VCaP (cell line): Measurements from ENCODE around the gene PRR23E.

Experiments
- H3K27ac ChIP-seq: fragments of 450-650 bp; 2 replicates; pipeline ENCODE4 v1.5.1; 2017
- CTCF ChIP-seq: fragments of 450-650 bp; conservative IDR thresholded peaks from 2 replicates; pipeline ENCODE4 v1.5.1; 2017; ENCODE audit warnings: mild to moderate bottlenecking, moderate library complexity

Gene PRR23E

DNA sequence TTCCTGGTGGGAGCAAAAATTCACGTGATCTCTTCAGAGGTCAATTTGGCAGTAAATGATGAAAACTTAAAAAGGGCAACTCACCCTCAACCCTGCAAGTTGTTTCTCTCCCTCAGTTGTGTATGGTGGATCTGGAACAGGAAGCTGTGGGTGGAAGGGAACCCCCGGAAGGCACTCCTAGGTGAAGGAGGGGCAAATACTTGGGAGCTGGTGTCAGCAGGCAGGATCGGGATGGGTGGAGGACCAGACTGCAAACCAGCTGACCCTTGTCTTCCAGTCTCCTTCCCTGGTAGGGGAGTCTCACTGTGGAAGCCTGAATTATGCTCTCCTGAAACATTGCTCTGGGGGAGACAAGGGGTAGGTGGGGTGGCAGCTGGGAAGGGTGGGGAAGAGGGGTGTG, 33.5 kb downstream of the PRR23E start:
- no peak for TF ChIP-seq CTCF
- H3K27ac ChIP-seq = no peak overlapping the region

GRCh38 chr3:127226946-127227842, 34.3 kb downstream of the PRR23E start:
- no peak overlapping the region for H3K27ac ChIP-seq
- no peak for TF ChIP-seq CTCF

GRCh38 chr3:127228866-127229265, 35.9 kb downstream of the PRR23E start:
- H3K27ac ChIP-seq = no peak overlapping the region
- TF ChIP-seq CTCF = no peak

- H3K27ac ChIP-seq = no peak overlapping the region
- no peak for TF ChIP-seq CTCF
Observed at GRCh38 chr3:127233371-127233770, 40.4 kb downstream of the PRR23E start.

GRCh38 chr3:127234778-127235177, 41.8 kb downstream of the PRR23E start:
- no peak overlapping the region for H3K27ac ChIP-seq
- no peak for TF ChIP-seq CTCF

DNA sequence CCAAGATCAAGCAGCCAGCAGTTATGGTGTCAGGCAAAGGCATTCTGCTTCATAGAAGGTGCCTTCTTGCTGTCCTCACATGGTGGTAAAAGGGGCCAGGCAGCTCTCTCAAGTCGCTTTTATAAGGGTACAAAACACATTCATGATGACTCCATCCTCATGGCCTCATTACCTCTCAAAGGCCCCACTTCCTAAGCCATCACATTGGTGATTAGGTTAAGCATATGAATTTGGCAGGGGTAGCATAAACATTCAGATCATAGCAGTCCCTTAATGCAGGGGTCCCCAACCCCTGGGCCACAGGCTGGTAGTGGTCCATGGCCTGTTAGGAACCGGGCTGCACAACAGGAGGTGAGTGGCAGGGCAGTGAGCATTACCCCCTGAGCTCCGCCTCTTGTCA, 42.8 kb downstream of the PRR23E start:
- TF ChIP-seq CTCF = no peak

DNA sequence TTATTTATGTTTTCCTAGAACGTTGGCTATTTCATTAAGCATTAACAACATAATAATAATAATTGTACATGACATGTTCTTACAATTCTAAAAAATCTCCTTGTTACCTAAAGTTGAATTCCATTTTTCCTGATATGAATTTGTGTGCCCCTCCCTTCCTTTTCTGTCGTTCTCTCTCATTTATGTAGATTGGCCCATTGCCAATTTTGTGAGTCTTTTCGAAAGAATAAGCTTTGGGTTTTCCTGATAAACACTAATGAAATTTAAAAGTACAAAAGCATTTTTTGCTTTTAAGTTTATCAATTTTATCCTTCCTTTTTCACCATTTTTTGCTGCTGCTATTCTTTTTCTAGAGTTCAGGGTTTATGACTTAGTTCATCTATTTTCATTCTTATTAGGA, 44.9 kb downstream of the PRR23E start:
- H3K27ac ChIP-seq = no peak overlapping the region
- no peak for TF ChIP-seq CTCF

More for the DNA sequence above, 42.8 kb downstream of the PRR23E start:
- H3K27ac ChIP-seq = no peak overlapping the region
